ENCODE measurements around the gene PTTG1.

DNA sequence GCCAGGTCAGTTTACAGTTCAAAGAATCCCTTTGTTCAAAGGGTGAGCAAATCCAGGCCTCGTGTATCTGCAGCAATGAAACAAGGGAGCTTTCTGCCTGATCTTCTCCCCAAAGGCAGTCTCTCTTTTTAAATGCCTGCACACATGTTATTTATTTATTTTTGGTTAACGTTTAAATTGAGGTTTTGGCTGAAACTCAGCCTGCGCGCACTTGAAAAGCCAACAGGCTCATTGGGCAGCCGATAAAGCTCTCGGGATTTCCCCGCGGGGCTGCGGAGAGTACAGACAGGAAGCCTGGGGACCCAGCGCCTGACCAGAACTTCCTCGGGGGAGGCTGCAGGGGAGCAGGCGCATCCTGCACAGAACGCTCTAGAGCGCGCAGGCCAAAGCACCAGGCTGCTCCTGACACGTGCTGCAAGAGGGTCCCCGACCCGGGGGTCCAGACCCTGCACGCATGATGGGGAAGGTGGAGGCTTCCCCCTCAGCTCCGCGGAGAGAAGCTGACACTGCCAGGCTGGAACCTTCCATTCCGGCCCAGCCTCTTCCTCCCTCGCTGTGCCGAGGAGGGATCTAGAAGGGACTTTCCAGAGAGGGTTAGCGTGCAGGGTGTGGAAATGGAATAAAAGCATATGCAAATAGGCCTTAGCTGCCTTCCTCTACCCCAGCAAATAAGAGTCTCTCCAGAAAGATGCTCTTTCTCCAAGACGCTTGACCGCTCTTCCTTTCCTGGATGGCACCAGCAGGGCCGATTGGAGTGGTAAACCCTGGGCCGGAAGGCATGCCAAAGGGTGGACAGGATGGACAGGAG, 46.1 kb downstream of the PTTG1 start:
- TF ChIP-seq, protein P1, sequence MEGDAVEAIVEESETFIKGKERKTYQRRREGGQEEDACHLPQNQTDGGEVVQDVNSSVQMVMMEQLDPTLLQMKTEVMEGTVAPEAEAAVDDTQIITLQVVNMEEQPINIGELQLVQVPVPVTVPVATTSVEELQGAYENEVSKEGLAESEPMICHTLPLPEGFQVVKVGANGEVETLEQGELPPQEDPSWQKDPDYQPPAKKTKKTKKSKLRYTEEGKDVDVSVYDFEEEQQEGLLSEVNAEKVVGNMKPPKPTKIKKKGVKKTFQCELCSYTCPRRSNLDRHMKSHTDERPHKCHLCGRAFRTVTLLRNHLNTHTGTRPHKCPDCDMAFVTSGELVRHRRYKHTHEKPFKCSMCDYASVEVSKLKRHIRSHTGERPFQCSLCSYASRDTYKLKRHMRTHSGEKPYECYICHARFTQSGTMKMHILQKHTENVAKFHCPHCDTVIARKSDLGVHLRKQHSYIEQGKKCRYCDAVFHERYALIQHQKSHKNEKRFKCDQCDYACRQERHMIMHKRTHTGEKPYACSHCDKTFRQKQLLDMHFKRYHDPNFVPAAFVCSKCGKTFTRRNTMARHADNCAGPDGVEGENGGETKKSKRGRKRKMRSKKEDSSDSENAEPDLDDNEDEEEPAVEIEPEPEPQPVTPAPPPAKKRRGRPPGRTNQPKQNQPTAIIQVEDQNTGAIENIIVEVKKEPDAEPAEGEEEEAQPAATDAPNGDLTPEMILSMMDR (IDR thresholded peaks at IDR 0.05): no peak
- no peak for TF ChIP-seq CEBPB (IDR thresholded peaks at IDR 0.05)
- no peak for TF ChIP-seq KDM1A (IDR thresholded peaks at IDR 0.05; ENCODE audit: low read depth)
- TF ChIP-seq, protein P2, sequence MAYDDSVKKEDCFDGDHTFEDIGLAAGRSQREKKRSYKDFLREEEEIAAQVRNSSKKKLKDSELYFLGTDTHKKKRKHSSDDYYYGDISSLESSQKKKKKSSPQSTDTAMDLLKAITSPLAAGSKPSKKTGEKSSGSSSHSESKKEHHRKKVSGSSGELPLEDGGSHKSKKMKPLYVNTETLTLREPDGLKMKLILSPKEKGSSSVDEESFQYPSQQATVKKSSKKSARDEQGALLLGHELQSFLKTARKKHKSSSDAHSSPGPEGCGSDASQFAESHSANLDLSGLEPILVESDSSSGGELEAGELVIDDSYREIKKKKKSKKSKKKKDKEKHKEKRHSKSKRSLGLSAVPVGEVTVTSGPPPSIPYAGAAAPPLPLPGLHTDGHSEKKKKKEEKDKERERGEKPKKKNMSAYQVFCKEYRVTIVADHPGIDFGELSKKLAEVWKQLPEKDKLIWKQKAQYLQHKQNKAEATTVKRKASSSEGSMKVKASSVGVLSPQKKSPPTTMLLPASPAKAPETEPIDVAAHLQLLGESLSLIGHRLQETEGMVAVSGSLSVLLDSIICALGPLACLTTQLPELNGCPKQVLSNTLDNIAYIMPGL (CRISPR knock-in tag; IDR thresholded peaks at IDR 0.05; ENCODE audit: borderline replicate concordance): no peak
- no peak for TF ChIP-seq MYC (IDR thresholded peaks at IDR 0.05; ENCODE audit: borderline replicate concordance, low read length)
- TF ChIP-seq POLR2A (IDR thresholded peaks at IDR 0.05; ENCODE audit: low read length): no peak
- no peak for TF ChIP-seq CBX2 (IDR thresholded peaks at IDR 0.05; ENCODE audit: borderline replicate concordance, low read depth)
- no peak for TF ChIP-seq SMC3 (IDR thresholded peaks at IDR 0.05)

Data from A549 (cell line).